ENCODE data around the gene SCG5. TPM values are rescaled to one million over a fixed set of nuclear protein-coding genes. Genes with fewer than 3 reads are reported as not detected.

SCG5 gene
- total and polyA plus RNA-seq, 2 donors (not counting 3 experiments of a cell fraction or from before 2014, with no cell fraction given) = 3.3 to 3.9 TPM

- no TSS peak for BruUV-seq (replicated peaks)
- intact Hi-C loops (cut with micrococcal nuclease) = no loop called here
- DNase-seq (ENCODE audit: low read depth, low spot score) (no peak), FAIRE-seq (no peak)
- Histone ChIP-seq H3K27ac (ENCODE audit: insufficient read depth, low read depth, low read length) (no peak overlapping the region), H3K4me3 (replicated peaks in 1 of 3; ENCODE audit: insufficient read depth in 1 of 3, low read depth in 1 of 3, low read length in 3 of 3) (no peak overlapping the region), H3K9ac (replicated peaks; ENCODE audit: extremely low read depth, insufficient read depth, low read length) (no peak overlapping the region), H3K9me1 (replicated peaks; ENCODE audit: control insufficient read depth, extremely low read depth, insufficient read depth, low read length) (no peaks in the 10 kb centered on the region), H3K79me2 (ENCODE audit: control insufficient read depth, insufficient read depth, low read length) (no peaks in the 10 kb centered on the region), H3K4me1 (ENCODE audit: control insufficient read depth, extremely low read depth, insufficient read depth, low read length) (no peaks in the 10 kb centered on the region), H4K20me1 (replicated peaks; ENCODE audit: control insufficient read depth, extremely low read depth, insufficient read depth, low read length) (no peaks in the 10 kb centered on the region), H3K36me3 (ENCODE audit: control insufficient read depth in 2 of 2, extremely low read depth in 1 of 2, insufficient read depth in 2 of 2, low read length in 2 of 2) (no peaks in the 10 kb centered on the region), H3K9me3 (replicated peaks; ENCODE audit: control insufficient read depth, insufficient read depth, low read length) (no peaks in the 10 kb centered on the region), H2AFZ (ENCODE audit: low read depth, low read length) (no peak overlapping the region), H3K4me2 (ENCODE audit: insufficient read depth, low read length) (no peak overlapping the region), H3K27me3 (ENCODE audit: control insufficient read depth in 2 of 2, insufficient read depth in 2 of 2, low read length in 2 of 2) (peaks cover under 1 to 31% of the 10 kb centered on the region in 2 experiments)
- dilution Hi-C loops (cut with MboI; ENCODE audit: extremely low pct_ligation_motif_present, low sequenced_read_pairs) = no loop called here
- ChIA-PET CTCF (interaction anchor here (1.1 to 1.8 kb wide), 4 partner anchors 9 to 252 kb away, joined by 3 to 6 read pairs (median 4); no protein-coding TSS in a partner anchor), POLR2A (no interaction called here)
- TF ChIP-seq POLR2AphosphoS5 (IDR thresholded peaks at IDR 0.05; ENCODE audit: insufficient read depth, low read depth, low read length) (no peak), FOS (IDR thresholded peaks at IDR 0.05; ENCODE audit: borderline replicate concordance, insufficient read depth, low read length) (no peak), MYC (IDR thresholded peaks at IDR 0.05; ENCODE audit: low read depth, low read length) (no peak), EZH2 (IDR thresholded peaks at IDR 0.05; ENCODE audit: borderline replicate concordance, low read depth, low read length, severe bottlenecking) (no peak), GATA2 (IDR thresholded peaks at IDR 0.05; ENCODE audit: insufficient read depth, insufficient read length, low read depth, low read length) (no peak), POLR2A (IDR thresholded peaks at IDR 0.05; ENCODE audit: low read depth, low read length) (no peak), JUN (IDR thresholded peaks at IDR 0.05; ENCODE audit: borderline replicate concordance, insufficient read depth, insufficient read length, low read depth) (no peak)
- TF ChIP-seq, protein P1, sequence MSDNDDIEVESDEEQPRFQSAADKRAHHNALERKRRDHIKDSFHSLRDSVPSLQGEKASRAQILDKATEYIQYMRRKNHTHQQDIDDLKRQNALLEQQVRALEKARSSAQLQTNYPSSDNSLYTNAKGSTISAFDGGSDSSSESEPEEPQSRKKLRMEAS (IDR thresholded peaks at IDR 0.05; ENCODE audit: insufficient read depth, insufficient read length) = no peak
- TF ChIP-seq, protein P2, sequence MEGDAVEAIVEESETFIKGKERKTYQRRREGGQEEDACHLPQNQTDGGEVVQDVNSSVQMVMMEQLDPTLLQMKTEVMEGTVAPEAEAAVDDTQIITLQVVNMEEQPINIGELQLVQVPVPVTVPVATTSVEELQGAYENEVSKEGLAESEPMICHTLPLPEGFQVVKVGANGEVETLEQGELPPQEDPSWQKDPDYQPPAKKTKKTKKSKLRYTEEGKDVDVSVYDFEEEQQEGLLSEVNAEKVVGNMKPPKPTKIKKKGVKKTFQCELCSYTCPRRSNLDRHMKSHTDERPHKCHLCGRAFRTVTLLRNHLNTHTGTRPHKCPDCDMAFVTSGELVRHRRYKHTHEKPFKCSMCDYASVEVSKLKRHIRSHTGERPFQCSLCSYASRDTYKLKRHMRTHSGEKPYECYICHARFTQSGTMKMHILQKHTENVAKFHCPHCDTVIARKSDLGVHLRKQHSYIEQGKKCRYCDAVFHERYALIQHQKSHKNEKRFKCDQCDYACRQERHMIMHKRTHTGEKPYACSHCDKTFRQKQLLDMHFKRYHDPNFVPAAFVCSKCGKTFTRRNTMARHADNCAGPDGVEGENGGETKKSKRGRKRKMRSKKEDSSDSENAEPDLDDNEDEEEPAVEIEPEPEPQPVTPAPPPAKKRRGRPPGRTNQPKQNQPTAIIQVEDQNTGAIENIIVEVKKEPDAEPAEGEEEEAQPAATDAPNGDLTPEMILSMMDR (IDR thresholded peaks at IDR 0.05; ENCODE audit: extremely low read depth in 1 of 2, insufficient read depth in 1 of 2, low read depth in 1 of 2, low read length in 2 of 2) = no peak
Measured at GRCh38 chr15:32704395-32704981, 63.0 kb downstream of the SCG5 start.
